HL-60 (cell line): ENCODE results near the gene TAOK3.

Source experiments
- POLR2AphosphoS5 ChIP-seq: IDR thresholded peaks from 2 replicates; pipeline ENCODE4 v1.6.1; 2012; ENCODE audit warnings: low read depth
- TF ChIP-seq, protein P1 (sequence below): IDR thresholded peaks from one replicate; pipeline ENCODE4 v1.5.1; 2011; ENCODE audit warnings: low read length, control low read depth, inconsistent platforms; ENCODE audit not compliant: insufficient read depth
- TF ChIP-seq, protein P2 (sequence below): IDR thresholded peaks from 2 replicates; pipeline ENCODE4 v1.6.1; 2012; ENCODE audit warnings: low read depth; ENCODE audit not compliant: insufficient replicate concordance

DNA sequence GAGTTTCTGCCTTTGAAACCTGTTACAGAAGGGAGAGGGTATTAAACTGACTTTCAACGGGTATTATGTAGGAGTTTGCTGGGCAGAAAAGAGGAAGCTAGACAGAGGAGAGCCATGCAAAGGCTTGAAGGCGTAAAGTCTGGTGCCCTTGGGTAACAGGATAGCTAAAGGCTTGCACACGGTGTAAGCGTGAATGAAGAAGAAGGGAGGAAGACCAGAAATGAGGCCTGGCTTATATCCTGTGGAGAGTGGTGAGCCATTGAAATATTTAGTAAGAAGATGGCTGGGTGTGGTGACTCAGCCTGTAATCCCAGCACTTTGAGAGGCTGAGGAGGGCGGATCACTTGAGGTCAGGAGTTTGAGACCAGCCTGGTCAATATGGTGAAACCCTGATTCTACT, 26.2 kb upstream of the TAOK3 start:
- TF ChIP-seq POLR2AphosphoS5, result no peak
- TF ChIP-seq, protein P1, sequence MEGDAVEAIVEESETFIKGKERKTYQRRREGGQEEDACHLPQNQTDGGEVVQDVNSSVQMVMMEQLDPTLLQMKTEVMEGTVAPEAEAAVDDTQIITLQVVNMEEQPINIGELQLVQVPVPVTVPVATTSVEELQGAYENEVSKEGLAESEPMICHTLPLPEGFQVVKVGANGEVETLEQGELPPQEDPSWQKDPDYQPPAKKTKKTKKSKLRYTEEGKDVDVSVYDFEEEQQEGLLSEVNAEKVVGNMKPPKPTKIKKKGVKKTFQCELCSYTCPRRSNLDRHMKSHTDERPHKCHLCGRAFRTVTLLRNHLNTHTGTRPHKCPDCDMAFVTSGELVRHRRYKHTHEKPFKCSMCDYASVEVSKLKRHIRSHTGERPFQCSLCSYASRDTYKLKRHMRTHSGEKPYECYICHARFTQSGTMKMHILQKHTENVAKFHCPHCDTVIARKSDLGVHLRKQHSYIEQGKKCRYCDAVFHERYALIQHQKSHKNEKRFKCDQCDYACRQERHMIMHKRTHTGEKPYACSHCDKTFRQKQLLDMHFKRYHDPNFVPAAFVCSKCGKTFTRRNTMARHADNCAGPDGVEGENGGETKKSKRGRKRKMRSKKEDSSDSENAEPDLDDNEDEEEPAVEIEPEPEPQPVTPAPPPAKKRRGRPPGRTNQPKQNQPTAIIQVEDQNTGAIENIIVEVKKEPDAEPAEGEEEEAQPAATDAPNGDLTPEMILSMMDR, result no peak
- TF ChIP-seq, protein P2, sequence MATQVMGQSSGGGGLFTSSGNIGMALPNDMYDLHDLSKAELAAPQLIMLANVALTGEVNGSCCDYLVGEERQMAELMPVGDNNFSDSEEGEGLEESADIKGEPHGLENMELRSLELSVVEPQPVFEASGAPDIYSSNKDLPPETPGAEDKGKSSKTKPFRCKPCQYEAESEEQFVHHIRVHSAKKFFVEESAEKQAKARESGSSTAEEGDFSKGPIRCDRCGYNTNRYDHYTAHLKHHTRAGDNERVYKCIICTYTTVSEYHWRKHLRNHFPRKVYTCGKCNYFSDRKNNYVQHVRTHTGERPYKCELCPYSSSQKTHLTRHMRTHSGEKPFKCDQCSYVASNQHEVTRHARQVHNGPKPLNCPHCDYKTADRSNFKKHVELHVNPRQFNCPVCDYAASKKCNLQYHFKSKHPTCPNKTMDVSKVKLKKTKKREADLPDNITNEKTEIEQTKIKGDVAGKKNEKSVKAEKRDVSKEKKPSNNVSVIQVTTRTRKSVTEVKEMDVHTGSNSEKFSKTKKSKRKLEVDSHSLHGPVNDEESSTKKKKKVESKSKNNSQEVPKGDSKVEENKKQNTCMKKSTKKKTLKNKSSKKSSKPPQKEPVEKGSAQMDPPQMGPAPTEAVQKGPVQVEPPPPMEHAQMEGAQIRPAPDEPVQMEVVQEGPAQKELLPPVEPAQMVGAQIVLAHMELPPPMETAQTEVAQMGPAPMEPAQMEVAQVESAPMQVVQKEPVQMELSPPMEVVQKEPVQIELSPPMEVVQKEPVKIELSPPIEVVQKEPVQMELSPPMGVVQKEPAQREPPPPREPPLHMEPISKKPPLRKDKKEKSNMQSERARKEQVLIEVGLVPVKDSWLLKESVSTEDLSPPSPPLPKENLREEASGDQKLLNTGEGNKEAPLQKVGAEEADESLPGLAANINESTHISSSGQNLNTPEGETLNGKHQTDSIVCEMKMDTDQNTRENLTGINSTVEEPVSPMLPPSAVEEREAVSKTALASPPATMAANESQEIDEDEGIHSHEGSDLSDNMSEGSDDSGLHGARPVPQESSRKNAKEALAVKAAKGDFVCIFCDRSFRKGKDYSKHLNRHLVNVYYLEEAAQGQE, result no peak
